ENCODE results near the gene KIF18A.
"Not testable (repeated sequence)": the region's sequence is repeated elsewhere in the genome, so short reads cannot be mapped to it uniquely, and the experiment has no call there.

Gene KIF18A

DNA sequence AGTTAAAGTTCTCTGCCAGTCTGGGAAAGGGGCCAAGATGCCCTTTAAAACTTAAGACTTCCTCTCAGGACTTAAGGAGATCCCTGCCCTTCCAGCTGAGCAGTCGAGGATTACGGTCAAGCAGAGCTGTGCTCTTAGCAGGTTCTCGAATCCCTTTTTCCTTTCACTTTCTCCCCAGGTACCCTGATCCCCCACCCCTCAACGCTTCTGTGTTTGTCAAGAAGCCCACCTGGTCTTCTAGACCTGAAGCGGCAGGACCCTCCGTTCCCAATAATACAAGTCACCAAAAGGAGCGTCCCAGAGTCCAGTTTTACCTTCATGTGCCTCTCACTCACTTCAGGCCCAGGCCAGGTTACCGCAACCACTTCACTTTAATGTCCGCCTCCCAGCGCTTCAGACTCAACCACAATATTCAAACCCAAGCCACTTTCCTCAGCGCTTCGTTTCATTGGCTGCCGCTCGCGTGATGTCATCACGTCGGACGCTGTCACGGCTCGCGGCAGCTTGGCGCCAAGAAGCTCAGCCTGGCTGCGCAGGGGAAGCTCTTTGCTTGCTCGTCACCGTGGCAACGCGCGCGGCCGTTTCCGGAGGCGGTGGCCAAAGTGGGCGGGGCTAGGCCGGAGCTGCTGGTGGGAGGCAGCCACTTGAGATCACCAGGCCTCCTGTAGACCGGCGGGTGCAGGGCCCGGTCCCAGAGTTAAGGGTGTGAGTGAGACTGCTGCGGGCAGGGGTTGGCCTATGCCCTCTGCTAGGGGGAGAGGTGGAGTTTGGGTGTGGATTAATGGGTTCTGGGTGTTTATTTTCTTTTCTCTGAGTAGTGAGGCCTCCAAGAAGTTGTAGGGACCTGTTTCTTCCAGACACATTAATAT lies at the start of gene KIF18A, which contains the start of gene METTL15:
KIF18A (minus strand) TSS at position 407 of the 869 bp plus-strand sequence. CDS start 10,209 bp downstream, outside the sequence.
METTL15 (plus strand) TSS at position 639 of the 869 bp plus-strand sequence. CDS start 4,947 bp downstream, outside the sequence.
- DNase-seq: peak; percentile 100

DNA sequence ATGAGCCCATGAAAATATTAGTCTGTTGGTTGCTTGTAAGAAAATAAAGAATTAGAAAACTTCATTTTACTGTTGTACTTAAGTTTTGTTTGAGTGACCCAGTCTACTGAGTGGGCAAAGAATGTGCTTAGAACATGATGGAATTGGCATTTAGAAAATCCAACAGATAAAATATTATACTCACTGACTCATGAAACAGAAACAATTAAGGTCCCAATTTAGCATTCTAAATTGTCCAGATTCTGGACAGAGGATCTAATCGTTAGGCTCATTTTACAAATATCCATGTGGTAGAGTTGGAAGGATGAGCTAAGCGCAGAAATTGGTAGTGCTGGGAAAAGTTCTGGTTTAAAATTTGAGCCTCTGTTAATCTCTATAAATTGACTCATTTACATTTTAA lies 45.6 kb upstream of the KIF18A start:
- no peak for DNase-seq

DNA sequence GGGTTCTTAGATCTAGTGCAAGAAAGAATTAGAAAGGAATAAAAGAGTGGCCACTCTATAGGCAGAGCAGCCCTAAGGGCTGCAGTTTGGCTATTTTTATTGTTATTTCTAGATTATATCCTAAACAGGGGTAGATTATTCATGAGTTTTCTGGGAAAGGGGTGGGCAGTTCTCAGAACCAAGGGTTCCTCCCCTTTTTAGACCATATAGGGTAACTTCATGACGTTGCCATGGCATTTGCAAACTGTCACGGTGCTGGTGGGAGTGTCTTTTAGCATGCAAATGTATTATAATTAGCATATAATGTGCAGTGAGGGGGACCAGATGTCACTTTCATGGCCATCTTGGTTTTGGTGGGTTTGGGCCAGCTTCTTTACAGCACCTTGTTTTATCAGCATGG lies 44.8 kb upstream of the KIF18A start:
- no peak for DNase-seq

DNA sequence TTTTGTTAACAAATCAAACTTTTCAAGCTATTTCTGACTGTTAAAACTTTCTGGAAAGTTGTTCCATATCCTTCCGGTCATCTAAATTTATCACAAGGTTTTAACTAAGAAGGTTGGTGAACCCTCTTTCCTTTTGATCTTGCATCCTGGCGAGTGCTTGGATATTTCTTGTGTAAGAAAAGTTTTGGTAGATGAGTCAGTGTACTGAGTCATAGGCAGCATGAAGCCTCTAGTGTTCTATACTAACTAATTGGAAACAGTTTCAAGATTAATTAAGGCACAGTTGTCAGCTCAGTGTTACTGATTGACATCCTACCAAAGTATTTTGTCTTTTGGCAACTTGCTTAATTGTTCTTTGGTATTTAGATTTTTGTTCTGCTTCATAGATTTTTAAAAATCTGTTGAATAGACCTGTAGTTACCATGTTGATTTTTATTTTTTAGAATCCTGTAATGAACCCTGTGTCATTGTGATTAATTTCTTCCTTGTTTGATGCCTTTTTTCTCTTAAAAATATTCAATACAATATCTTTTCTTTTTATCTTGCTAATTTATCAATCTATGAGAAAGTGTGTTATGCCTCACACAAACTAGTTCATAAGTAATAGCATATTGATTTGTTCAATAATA lies 38.3 kb upstream of the KIF18A start:
- DNase-seq: no peak

DNA sequence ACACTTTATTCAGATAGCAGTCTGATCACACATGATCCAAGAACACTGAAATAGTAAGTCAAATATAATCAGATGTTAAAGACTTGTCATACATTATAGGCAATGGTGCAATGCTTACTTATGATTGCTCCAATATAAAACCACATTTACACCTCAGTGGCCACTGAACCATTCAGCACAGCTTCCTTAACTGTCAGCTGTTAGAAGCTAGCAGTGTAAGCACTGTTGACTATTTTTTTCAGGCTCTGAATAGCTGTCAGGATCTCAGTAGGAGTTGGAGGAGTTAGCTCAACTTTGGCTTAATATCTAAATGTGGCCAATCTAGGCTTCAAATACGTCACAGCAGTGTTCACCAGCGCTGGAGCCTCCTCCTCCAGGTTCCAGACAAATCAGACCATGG lies 36.9 kb upstream of the KIF18A start:
- no peak for DNase-seq

DNA sequence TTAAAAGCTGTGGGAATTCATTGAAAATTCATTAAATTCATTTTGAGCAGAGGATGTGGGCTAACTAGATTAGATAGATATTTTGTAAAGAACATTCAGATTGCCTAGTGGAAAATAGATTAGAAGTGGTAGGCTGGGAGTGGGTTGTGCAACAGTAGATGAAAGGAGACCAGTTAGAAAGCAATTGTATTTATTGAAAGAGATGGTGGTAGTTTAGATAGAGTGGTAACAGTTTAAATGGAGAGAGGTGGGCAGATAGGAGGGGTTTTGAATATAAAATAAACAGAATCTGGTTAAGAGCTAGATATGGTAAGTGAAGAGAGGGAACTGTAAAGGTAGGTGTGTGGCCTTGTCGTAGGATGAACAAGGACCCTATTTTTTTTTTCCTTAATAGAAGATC lies 34.8 kb upstream of the KIF18A start:
- no peak for DNase-seq

DNA sequence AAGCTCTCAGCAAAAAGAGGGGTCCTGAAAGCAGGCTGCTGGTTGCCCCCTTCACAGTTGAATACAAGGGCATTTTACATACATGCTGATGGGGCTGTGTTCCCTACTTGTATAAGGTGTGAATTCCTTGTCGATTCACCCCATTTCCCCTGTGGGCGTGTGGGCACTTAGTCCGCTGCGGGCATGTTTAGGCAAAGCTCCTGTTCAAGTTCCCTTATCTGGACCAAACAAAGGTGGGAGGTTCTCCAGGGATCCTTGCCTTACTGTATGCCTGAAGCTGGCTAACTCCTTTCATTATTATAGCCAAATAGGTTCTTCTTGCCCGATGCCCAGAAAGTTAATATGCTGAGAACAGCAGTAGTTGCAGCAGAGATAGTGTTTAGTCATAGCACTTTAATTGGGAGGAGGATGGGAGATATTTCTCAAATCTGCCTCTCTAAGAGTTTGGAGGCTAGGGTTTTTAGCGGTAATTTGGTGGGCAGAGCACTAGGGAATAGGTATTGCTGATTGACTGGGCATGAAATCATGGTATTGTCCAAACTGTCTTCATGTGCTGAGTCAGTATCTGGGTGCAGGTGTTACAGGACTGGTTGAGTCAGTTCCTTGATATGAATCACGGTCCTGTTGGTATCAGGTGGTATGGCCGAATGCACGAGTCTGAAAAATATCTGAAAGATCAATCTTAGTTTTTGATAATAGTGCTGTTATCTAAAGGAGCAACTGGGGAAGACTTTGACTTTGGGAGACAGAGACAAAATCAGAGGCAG lies 32.9 kb upstream of the KIF18A start:
- DNase-seq: no peak

DNA sequence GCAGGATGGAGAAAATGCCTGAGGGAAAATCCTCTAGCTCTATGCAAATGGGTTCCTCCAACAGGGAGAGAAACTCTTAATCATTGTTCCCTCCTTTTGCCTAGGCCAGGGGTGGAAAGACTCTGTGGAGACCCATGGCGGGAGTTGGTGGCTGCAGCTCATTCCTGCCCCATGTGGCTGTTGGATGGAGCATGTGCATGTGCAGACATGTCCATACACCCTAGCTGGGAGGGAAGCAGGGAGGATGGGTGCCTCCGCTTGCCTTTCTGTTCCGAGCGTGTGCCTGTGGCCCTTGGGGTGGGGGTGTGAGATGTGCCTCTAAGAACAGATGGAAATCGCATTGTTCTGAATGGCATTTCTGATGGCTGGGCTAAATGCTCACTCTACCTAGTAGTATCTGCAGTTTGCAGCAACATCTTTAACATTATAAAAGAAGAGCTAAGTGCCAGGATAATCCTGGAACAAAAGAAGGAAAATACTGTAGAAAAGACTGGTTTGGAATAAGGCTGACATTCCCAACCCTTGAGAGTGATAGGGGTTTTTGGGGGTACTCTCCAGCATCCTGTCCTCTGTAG lies 32.0 kb upstream of the KIF18A start:
- no peak for DNase-seq

DNA sequence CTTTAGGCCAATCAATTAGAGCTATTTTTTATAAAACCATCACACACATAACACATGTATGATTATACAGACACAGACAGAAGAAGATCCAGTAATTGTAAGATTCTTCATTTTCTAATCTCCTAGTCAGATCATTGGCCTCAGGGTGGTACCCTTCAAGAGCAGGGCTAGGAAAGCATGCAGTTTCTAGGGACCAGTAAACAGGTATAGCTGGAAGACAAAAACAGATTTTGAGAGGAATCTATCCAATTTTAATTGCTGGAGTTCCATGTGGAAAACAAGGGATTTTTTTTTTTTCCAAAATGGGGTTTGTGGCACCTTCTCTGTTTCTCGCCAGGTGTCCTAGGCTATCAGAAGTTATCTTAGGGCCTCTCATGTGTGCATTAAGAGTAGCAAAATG lies 29.9 kb upstream of the KIF18A start:
- no peak for DNase-seq

DNA sequence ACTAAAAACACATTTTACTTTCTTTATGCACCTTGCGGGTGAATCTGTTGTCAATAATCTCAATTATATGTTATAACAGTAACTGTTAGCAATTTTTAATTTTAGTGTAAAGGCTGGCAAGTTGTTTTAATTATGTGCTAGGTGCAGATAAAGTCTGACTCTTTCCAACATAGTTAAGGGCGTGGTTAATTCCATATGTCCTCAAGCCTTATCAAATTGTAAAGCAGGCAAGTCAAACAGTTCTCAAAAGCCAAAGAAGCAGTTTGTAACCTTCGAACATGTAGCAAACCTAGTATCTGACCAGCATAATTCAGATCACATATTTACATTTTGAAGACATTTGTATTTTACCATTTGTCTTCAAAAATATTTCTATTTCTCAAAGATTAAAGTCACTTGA lies 29.4 kb upstream of the KIF18A start:
- DNase-seq: no peak

DNA sequence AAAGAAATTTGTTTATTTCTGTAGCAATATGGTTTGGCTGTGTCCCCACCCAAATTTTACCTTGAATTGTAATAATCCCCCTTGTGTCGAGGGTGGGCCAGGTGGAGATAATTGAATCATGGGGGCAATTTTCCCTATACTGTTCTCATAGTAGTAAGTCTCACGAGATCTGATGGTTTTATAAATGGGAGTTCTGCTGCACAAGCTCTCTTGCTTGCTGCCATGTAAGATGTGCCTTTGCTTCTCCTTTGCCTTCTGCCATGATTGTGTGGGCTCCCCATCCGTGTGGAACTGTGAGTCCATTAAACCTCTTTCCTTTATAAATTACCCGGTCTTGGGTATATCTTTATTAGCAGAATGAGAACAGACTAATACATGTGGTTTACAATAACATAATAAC lies 28.2 kb upstream of the KIF18A start:
- not testable (repeated sequence) for DNase-seq

DNA sequence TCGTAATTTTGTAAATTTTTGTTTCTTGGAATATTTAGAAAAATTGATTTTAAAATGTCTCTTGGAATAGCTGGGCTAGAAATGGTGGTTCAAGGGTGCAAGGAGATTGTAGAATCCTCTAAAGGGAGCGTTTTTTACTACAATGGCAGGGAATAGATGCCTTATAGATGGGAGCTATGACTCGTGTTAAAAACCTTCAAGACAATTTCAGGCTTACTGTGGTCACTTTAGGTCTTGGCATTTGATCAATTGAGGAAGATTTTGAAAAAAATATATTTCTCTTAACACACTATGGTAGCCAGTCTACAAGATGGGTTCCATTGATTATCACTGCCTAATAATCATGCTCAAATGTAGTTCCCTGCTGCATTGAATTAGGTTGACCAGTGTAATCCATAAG lies 25.2 kb upstream of the KIF18A start:
- DNase-seq: no peak

DNA sequence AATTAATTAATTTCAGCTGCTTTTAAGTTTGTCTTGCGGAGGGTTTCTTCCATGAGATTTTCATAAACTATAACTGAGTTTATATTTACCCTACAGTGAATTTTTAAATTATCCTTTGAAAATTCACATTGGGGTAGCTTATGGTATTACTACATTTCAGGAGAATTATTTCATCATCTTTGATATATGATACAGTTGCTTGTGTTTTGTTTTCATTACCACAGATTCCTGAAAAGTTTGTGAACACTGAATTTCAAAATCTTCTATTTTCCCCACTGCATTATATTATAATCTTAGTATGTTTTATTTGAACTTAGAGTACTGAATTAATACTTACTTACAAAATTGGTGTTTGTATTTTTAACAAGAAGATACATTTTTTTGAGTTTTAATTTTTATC lies 24.6 kb upstream of the KIF18A start:
- DNase-seq: no peak

DNA sequence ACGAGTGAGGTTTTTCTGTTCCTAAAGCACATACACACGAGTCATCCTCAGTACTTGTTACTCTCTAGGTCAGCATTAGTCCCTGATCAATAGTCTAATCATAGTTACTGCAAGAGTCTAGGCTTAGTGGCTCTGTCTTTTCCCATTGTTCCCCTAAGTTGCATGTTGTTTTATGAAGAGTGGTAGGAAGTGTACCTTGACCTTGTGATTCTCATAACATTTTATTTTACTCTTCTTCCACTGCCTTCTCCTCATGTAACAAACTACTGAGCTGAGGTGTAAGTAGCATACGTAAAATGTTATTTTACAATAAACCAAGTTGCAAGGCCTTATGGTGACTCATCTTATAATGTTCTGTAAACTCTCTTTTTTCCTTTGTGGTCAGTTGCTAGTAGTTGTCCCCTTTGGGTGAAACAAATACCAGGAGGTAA lies 15.2 kb upstream of the KIF18A start:
- DNase-seq: no peak

DNA sequence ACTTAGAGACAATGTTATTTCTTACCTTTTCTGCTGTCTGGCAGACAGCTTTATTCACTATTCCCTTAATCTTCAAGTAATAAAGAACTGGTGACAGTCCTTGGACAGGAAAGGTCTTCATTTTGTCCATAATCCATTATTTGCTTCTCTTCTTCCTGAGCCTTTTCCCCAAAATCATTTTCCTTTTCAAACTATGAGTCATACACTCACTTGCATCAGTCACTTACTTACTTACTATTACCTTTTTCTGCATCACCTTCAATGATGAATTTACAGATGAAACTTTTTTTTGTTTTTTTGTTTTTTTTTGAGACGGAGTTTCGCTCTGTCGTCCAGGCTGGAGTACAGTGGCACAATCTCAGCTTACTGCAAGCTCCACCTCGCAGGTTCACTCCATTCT lies 9.8 kb upstream of the KIF18A start:
- no peak for DNase-seq

DNA sequence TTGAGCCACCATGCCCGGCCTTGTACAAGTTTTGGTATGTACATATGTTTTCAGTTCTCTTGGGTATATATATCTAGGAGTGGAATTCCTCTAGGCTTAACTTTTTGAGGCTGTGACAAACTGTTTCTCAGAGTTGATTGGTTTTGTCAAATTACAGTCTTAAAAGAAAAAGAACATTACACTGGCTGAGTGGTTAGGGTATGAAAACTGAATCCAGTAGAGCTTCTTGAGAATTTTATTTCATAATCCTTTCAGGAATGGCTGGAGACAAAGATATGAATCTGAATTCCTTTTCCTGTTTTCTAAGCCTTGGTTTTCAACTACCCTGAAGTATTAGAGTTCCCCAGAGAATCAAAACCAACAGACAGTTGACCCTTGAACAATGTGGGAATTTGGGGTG lies 6.8 kb upstream of the KIF18A start:
- DNase-seq: no peak

DNA sequence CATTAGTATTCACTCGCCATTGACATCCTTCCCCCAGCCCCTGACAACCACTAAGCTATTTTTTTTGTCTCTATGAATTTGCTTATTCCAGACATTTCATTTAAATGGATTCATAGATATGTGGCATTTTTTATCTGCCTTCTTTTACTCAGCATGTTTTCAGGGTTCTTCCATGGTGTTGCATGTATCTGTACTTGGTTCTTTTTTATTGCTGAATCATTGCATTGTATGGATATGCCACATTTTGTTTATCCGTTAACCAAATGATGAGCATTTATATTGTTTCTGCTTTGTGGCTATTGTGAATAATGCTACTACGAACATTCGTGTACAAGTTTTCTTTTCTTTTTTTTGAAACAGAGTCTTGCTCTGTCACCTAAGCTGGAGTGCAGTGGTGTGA lies 6.2 kb upstream of the KIF18A start:
- no peak for DNase-seq

DNA sequence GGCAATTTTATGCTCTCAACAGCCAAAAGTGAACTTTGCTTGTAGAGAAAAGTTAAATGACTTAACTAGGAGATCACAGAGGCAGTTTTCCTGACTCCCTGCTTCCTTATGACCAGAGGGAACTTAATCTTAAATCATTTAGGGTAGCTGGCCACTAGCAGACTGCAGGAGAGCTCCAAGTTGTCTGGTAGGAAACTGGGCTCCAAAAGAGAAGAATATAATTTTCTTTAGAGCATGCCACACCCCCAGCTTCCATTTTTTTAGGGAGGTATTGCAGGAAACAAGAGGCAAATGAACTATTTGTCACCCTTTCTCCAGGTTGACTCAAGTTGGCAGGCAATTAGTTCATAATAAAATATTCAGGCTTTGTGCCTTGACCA lies 2.9 kb upstream of the KIF18A start:
- DNase-seq: no peak

DNA sequence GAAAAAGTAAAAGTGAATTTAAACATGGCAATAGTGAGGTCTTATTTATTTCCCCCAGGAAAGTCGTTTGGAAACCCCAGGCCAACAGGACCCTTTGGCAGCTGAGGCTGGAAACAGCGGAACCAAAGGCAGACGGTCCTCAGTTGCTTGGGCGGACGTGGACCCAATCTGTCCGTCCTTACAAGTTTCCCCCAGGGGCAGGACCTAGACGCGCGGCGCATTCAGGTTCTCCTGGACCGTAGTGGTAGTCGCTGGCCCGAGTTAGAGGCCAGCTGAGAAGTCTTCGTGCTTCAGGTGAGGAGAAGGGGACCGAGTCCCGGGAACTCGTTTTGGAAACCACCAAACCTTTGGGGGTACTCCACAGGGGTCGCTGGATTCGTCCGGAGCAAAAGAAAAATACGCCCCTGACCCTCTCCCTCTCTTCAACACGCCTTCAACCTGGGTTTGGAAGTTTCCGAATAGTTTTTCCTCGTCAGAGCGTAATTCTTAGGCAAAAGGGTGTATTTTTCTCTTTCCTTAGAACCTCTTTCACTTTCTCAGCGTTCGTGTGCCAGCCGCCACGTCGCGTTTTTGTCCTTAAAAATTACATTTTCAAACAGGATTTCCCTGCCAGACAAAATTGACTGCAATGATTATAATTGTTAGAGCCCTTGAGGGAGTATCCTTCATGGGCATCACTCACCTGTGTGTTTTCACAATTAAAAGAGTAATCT lies 2.3 kb upstream of the KIF18A start:
- DNase-seq: peak; percentile 76

DNA sequence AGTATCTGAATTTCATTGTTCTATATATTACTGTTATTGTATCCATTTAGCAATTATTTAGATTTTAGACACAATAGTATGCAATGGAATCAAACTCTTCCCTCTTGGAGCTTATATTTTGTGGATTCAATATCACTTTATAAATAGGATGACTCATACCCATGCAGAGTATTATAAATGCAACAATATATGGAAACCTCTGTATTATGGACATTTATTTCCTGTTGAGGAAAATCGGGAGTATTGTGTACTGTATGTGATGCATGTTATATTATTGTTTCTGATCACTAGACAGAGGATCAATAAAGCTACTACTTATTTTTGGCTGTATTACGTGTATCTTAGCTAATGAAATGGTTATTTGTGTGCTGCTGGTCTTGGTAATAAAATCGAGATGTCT lies 1.0 kb upstream of the KIF18A start:
- DNase-seq: no peak

DNA sequence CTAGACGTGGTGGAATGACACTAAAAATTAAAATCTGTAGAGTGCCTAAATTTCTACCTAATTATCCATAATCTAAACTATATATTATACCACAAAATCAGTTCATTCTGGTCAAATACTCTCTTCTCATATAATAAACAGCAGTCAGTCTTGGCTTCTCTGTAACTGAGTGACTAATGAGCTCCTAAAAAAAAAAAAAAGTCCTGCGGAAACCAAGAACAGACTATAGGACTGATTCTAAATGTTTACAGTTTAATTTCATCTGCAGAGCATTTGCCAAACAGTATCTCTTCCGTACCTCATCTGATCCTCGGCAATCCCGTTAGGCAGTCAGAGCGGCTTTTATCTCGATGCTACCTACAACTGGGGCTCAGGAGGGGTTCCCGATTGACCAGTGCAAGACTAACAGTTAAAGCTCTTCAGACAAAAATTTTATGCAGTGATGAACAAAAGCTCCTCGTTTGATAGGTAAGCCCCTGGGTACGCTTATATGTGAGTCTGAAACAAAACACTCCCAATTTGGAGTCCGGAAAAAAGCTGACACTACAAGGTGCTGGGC lies 686 bp downstream of the KIF18A start:
- peak; percentile 31 for DNase-seq

DNA sequence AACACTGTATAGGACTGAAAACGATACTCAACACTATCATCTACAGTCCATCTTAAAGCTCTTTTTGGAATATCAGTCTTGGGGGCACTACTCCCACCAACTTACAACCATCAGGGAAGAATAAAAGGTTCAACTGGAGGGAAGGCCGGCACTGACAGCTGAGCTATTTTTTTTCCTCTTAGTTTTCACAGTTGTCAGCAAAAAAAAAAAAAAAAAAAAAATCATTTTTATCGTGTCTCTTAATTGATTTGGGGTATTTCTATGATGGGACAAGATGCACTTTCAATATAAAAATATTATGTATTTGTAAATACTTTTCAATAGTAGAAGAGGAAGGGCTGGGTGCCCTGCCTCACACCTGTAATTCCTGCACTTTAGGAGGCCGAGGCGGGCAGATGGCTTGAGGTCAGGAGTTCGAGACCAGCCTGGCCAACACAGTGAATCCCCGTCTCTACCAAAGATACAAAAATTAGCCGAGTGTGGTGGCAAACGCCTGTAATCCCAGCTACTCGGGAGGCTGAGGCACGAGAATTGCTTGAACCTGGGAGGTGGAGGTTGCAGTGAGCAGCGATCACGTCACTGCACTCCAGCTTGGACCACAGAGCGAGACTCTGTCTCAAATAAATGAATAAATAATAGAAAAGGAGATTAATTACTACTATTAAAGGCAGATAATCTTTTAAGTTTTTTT lies 1.5 kb downstream of the KIF18A start:
- DNase-seq: no peak

All from stimulated activated CD8-positive, alpha-beta memory T cell treated with anti-CD3 and anti-CD28 coated beads, Interleukin-4, amount 100 ng/mL, for 48 hours (primary cell).